ENCODE measurements around the gene SUN2. TPM values are rescaled to one million over a fixed set of nuclear protein-coding genes. Genes with fewer than 3 reads are reported as not detected.

Gene SUN2
- total RNA-seq, 1 experiment from 2014 or later = 45.1 TPM

- TF ChIP-seq SIN3A (IDR thresholded peaks at IDR 0.05; ENCODE audit: borderline replicate concordance, insufficient read depth, low read depth, low read length) (no peak), TCF7L2 (IDR thresholded peaks at IDR 0.05; ENCODE audit: low read depth, low read length) (no peak), CTCF (IDR thresholded peaks at IDR 0.05) (no peak), REST (IDR thresholded peaks at IDR 0.05; ENCODE audit: insufficient read depth in 1 of 2, low read depth in 2 of 2, low read length in 1 of 2) (no peak), POLR2AphosphoS5 (IDR thresholded peaks at IDR 0.05; ENCODE audit: low read depth, low read length) (no peak)
- Histone ChIP-seq H3K27ac (ENCODE audit: low read length) (no peak overlapping the region), H3K4me1 (ENCODE audit: control insufficient read depth, insufficient read depth, low read length) (peaks cover 4% of the 10 kb centered on the region), H3K27me3 (ENCODE audit: control insufficient read depth, insufficient read depth, low read length) (no peaks in the 10 kb centered on the region), H3K36me3 (ENCODE audit: control insufficient read depth, insufficient read depth, low read length) (peaks cover 7% of the 10 kb centered on the region; the same call in 1 of the 2 replicates), H3K9me3 (ENCODE audit: control insufficient read depth, insufficient read depth, low read depth, low read length) (no peaks in the 10 kb centered on the region), H3K4me3 (ENCODE audit: low read depth in 2 of 2, low read length in 2 of 2) (no peak overlapping the region)
- intact Hi-C loops (cut with micrococcal nuclease; ENCODE audit: unreplicated experiment) (no loop called here), in situ Hi-C loops (cut with HindIII; ENCODE audit: low pct_unique_long_range_greater_than_20kb, low sequenced_read_pairs) (no loop called here)
- ChIA-PET POLR2A (interaction anchor here (0.6 kb wide), 1 partner anchor 27 kb away, joined by 3 read pairs; no protein-coding TSS in a partner anchor), CTCF (no interaction called here)
- no TSS peak for BruUV-seq (replicated peaks)
- no peak for ATAC-seq
- no peak for DNase-seq (ENCODE audit: low read depth, low spot score)
Observed at GRCh38 chr22:38719196-38719595, 36.6 kb downstream of the SUN2 start.

DNA sequence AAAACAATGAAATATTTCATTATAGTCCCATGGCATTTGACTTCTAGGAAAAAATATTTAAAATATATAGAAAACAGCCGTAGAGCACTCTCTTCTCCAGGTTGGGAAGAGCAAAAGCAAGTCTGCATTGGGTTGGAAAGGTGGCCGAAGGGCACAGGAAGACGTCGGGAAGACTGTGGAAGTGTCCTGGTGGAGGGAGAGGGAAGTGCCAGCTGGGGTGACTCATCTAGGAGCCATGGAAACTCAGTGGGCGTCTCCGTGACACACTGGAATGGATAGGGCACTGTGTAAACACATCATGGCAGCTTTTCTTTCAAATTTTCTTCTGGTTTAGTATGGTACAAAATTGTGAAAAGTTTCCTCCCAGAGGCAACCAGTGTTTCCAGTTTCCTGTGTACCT lies 37.4 kb downstream of the SUN2 start:
- Histone ChIP-seq H3K9me3 (ENCODE audit: control insufficient read depth, insufficient read depth, low read depth, low read length) (no peaks in the 10 kb centered on the region), H3K4me1 (ENCODE audit: control insufficient read depth, insufficient read depth, low read length) (peaks cover 4% of the 10 kb centered on the region), H3K27ac (ENCODE audit: low read length) (no peak overlapping the region), H3K4me3 (ENCODE audit: low read depth in 2 of 2, low read length in 2 of 2) (no peak overlapping the region), H3K36me3 (ENCODE audit: control insufficient read depth, insufficient read depth, low read length) (peaks cover 7% of the 10 kb centered on the region; the same call in 1 of the 2 replicates), H3K27me3 (ENCODE audit: control insufficient read depth, insufficient read depth, low read length) (no peaks in the 10 kb centered on the region)
- DNase-seq (ENCODE audit: low read depth, low spot score) (no peak), ATAC-seq (peak; percentile 98)
- BruUV-seq (replicated peaks) = no TSS peak
- ChIA-PET CTCF (no interaction called here), POLR2A (no interaction called here)
- TF ChIP-seq CTCF (IDR thresholded peaks at IDR 0.05) (no peak; the same call in none of the 2 replicates), POLR2AphosphoS5 (IDR thresholded peaks at IDR 0.05; ENCODE audit: low read depth, low read length) (no peak), TCF7L2 (IDR thresholded peaks at IDR 0.05; ENCODE audit: low read depth, low read length) (no peak), SIN3A (IDR thresholded peaks at IDR 0.05; ENCODE audit: borderline replicate concordance, insufficient read depth, low read depth, low read length) (no peak), REST (IDR thresholded peaks at IDR 0.05; ENCODE audit: insufficient read depth in 1 of 2, low read depth in 2 of 2, low read length in 1 of 2) (no peak)
- in situ Hi-C loops (cut with HindIII; ENCODE audit: low pct_unique_long_range_greater_than_20kb, low sequenced_read_pairs) = no loop called here
- intact Hi-C loops (cut with micrococcal nuclease; ENCODE audit: unreplicated experiment) = no loop called here
